Fibroblast of mammary gland (primary cell): ENCODE measurements around the gene AMBRA1.

ENCODE experiments used
- DNase-seq: peaks from one replicate; pipeline ENCODE4 v3.0.0-alpha.2; 2010; ENCODE audit warnings: low read depth
- H3K4me3 ChIP-seq: 2 replicates; pipeline ENCODE4 v1.5.1; 2011; ENCODE audit warnings: low read depth, mild to moderate bottlenecking, low read length, moderate library complexity; ENCODE audit not compliant: control insufficient read depth
- CTCF ChIP-seq: conservative IDR thresholded peaks from 2 replicates; pipeline ENCODE4 v1.5.1; 2011; ENCODE audit warnings: low read depth, low read length, inconsistent platforms; ENCODE audit not compliant: control insufficient read depth, insufficient read depth

The AMBRA1 gene

GRCh38 chr11:46445920-46446771 lies 147.7 kb downstream of the AMBRA1 start:
- peak; percentile 28 for DNase-seq
- H3K4me3 ChIP-seq, result no peak overlapping the region
- TF ChIP-seq CTCF, result peak; percentile 18

- no peak for DNase-seq
- H3K4me3 ChIP-seq, result no peak overlapping the region
- no peak for TF ChIP-seq CTCF
Observed at GRCh38 chr11:46445192-46445919, 148.5 kb downstream of the AMBRA1 start.

GRCh38 chr11:46444305-46444704 lies 149.5 kb downstream of the AMBRA1 start:
- DNase-seq, result no peak
- no peak for TF ChIP-seq CTCF
- no peak overlapping the region for H3K4me3 ChIP-seq

- no peak overlapping the region for H3K4me3 ChIP-seq
- DNase-seq, result no peak
- no peak for TF ChIP-seq CTCF
Observed at GRCh38 chr11:46438211-46438610, 155.6 kb downstream of the AMBRA1 start.

- TF ChIP-seq CTCF, result no peak
- H3K4me3 ChIP-seq, result no peak overlapping the region
- DNase-seq, result no peak
Observed at GRCh38 chr11:46437122-46437689, 156.6 kb downstream of the AMBRA1 start.

GRCh38 chr11:46436113-46436512 lies 157.7 kb downstream of the AMBRA1 start:
- no peak overlapping the region for H3K4me3 ChIP-seq
- no peak for DNase-seq
- TF ChIP-seq CTCF, result no peak
